LNCAP (cell line): ENCODE data around the gene FAM83E.

Experiments used
- CTCF ChIP-seq: fragments of 450-650 bp; IDR thresholded peaks from 2 replicates; pipeline ENCODE4 v1.5.1; 2017; ENCODE audit warnings: mild to moderate bottlenecking

FAM83E gene

GRCh38 chr19:48645620-48646000, 30.7 kb upstream of the FAM83E start:
- no peak for TF ChIP-seq CTCF

- no peak for TF ChIP-seq CTCF
Measured at GRCh38 chr19:48644839-48645619, 30.2 kb upstream of the FAM83E start.

- no peak for TF ChIP-seq CTCF
Measured at GRCh38 chr19:48644355-48644754, 29.5 kb upstream of the FAM83E start.

GRCh38 chr19:48642862-48643261, 28.0 kb upstream of the FAM83E start:
- no peak for TF ChIP-seq CTCF

- no peak for TF ChIP-seq CTCF
Measured at GRCh38 chr19:48641850-48642249, 27.0 kb upstream of the FAM83E start.

- no peak for TF ChIP-seq CTCF
Measured at GRCh38 chr19:48639483-48640375, 24.9 kb upstream of the FAM83E start.

GRCh38 chr19:48638831-48639381, 24.0 kb upstream of the FAM83E start:
- TF ChIP-seq CTCF: no peak
